OCI-LY7 (cell line): ENCODE measurements around the gene PAPOLB.

Experiments used
- CTCF ChIP-seq: fragments of 200-600 bp; sonication (generic); conservative IDR thresholded peaks from 2 replicates; pipeline ENCODE4 v1.5.1; 2014; ENCODE audit warnings: mild to moderate bottlenecking, antibody characterized with exemption, low read length, moderate library complexity, mixed read lengths
- EZH2phosphoT487 ChIP-seq: fragments of 200-600 bp; sonication (generic); IDR thresholded peaks from 2 replicates; pipeline ENCODE4 v1.6.1; 2018; ENCODE audit warnings: low read depth, borderline replicate concordance, mild to moderate bottlenecking, mixed run types, antibody characterized with exemption, low read length, moderate library complexity, mixed read lengths

GRCh38 chr7:4808565-4808964, 53.3 kb downstream of the PAPOLB start:
- TF ChIP-seq CTCF (no peak), EZH2phosphoT487 (no peak)
